Upper lobe of left lung (tissue), 4 donors: Measurements from ENCODE around the gene POPDC2.

Experiments
- POLR2A ChIP-seq, 4 donors: fragments of 450-650 bp; IDR thresholded peaks; one replicate each; pipeline ENCODE4 v1.5.1; 2016 to 2017; ENCODE audit warnings: antibody characterized with exemption in 4 of 4, mild to moderate bottlenecking in 2 of 4
- POLR2AphosphoS5 ChIP-seq, 2 donors: sonication (generic); formaldehyde crosslinking; IDR thresholded peaks; one replicate each; pipeline ENCODE4 v1.5.1; 2017; ENCODE audit warnings: antibody characterized with exemption in 2 of 2
- TF ChIP-seq, protein P1 (sequence below), 6 experiments: fragments of 450-650 bp in 4 of 6; fragments of 200-600 bp in 2 of 6; sonication (generic) in 2 of 6; IDR thresholded peaks; one replicate each; pipeline ENCODE4 v1.5.1; 2016 to 2019; ENCODE audit warnings: antibody characterized with exemption in 6 of 6

DNA sequence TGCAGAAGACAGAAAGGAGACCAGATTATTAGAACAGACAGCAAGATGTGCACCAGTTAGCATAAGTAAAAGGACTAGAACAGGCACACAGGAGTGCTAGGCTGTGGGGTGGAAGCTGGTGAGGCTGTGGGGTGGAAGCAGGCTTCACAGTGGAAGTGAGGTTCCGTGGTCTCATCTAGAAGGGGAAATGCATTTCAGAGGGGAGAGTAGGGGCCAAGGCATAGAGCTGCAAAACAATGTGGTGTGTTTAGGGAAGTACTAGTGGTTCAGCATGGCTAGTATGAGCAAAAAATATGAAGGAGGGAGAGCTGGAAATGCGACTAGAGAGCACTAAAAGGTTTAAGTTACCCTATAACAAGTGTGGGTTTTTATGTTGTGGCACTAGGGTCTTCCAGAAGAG lies 6.5 kb downstream of the POPDC2 start:
- TF ChIP-seq, protein P1, sequence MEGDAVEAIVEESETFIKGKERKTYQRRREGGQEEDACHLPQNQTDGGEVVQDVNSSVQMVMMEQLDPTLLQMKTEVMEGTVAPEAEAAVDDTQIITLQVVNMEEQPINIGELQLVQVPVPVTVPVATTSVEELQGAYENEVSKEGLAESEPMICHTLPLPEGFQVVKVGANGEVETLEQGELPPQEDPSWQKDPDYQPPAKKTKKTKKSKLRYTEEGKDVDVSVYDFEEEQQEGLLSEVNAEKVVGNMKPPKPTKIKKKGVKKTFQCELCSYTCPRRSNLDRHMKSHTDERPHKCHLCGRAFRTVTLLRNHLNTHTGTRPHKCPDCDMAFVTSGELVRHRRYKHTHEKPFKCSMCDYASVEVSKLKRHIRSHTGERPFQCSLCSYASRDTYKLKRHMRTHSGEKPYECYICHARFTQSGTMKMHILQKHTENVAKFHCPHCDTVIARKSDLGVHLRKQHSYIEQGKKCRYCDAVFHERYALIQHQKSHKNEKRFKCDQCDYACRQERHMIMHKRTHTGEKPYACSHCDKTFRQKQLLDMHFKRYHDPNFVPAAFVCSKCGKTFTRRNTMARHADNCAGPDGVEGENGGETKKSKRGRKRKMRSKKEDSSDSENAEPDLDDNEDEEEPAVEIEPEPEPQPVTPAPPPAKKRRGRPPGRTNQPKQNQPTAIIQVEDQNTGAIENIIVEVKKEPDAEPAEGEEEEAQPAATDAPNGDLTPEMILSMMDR (IDR thresholded peaks at IDR 0.05) = no peak
- TF ChIP-seq POLR2A (IDR thresholded peaks at IDR 0.05) (no peak), POLR2AphosphoS5 (IDR thresholded peaks at IDR 0.05) (no peak)
